Mucosa of descending colon (tissue), 3 donors: Measurements from ENCODE around the gene DPH1. TPM values are rescaled to one million over a fixed set of nuclear protein-coding genes. Genes with fewer than 3 reads are reported as not detected.

Source experiments
- ATAC-seq: fragments of 200-7000 bp; cut with Tn5 transposase; one replicate; pipeline ENCODE4 v1.9.1; 2020; ENCODE audit warnings: mild to moderate bottlenecking, moderate library complexity
- DNase-seq, 3 donors: peaks; one replicate each; pipeline ENCODE4 v3.0.0-alpha.2; 2020
- H3K36me3 ChIP-seq: fragments of 200-600 bp; one replicate; pipeline ENCODE4 v1.8.0; 2021; ENCODE audit warnings: low read depth, mild to moderate bottlenecking
- H3K4me1 ChIP-seq: fragments of 200-600 bp; one replicate; pipeline ENCODE4 v1.8.0; 2021; ENCODE audit warnings: low read depth, mild to moderate bottlenecking
- H3K4me3 ChIP-seq: fragments of 200-600 bp; one replicate; pipeline ENCODE4 v1.8.0; 2021; ENCODE audit warnings: mild to moderate bottlenecking
- H3K9me3 ChIP-seq: fragments of 200-600 bp; one replicate; pipeline ENCODE4 v1.8.0; 2021; ENCODE audit warnings: mild to moderate bottlenecking
- CTCF ChIP-seq: fragments of 200-600 bp; IDR thresholded peaks from one replicate; pipeline ENCODE4 v1.8.0; 2022; ENCODE audit warnings: antibody characterized with exemption, mild to moderate bottlenecking
- intact Hi-C, 2 donors: fragments of 100-400 bp; cut with DNase I in 1 of 2; cut with micrococcal nuclease in 1 of 2; formaldehyde crosslinking; loops; one replicate each; pipeline versions ENCODE4 v1.11.0 to v1.11.1; 2022; cut with DNase I, micrococcal nuclease
- total RNA-seq, 3 donors: library from RNA; stranded (reverse); fragmentation: NEBNext Ultra II Directional in 2 of 3; extraction: Animal tissue kit (Norgen Biotek cat#: 25700) in 2 of 3; gene quantifications; one replicate each; pipeline versions ENCODE4 v1.2.1 to v1.2.4, GENCODE V29; 2021 to 2023
- donor health status: DM: no; HTN: no; CAD: no; lungs with moderate emphysema.
- donor health status: DM: no; HTN: no; CAD: no.
- donor health status: DM: no; HTN: yes; CAD: no.

Gene DPH1
- total RNA-seq, 3 donors from 2014 or later, result 33.1 to 43.7 (median 42.2) TPM

- Histone ChIP-seq H3K9me3 (no peaks in the 10 kb centered on the region), H3K36me3 (no peaks in the 10 kb centered on the region), H3K4me3 (peak within 1 kb of the TSS; percentile 25), H3K4me1 (peaks cover 53% of the 10 kb centered on the region)
- ATAC-seq (peak; percentile 68), DNase-seq (peak; percentile 80 to 86 (median 85))
- intact Hi-C loops, result loop anchor here (5.0 to 10.0 kb wide), 2 partner anchors 188 to 230 kb away; no protein-coding TSS in a partner anchor
- TF ChIP-seq CTCF, result peak; percentile 93
Measured at GRCh38 chr17:2054512-2055291, 24.7 kb downstream of the DPH1 start, which contains the start of gene HIC1. Gene HIC1, plus strand, starts transcription at chr17:2055103. Its CDS starts 1,588 bp downstream, at chr17:2056691.

GRCh38 chr17:2055292-2056205 is 25.6 kb downstream of the DPH1 start:
- TF ChIP-seq CTCF, result no peak
- H3K36me3 ChIP-seq, result no peaks in the 10 kb centered on the region
- ATAC-seq (no peak), DNase-seq (peak; percentile 41 to 69 (median 62))
- H3K4me1 ChIP-seq, result peaks cover 52% of the 10 kb centered on the region
- peak overlapping the region; percentile 25 for H3K4me3 ChIP-seq
- no peaks in the 10 kb centered on the region for H3K9me3 ChIP-seq
- intact Hi-C loops, result loop anchor here (5.0 to 10.0 kb wide), 2 partner anchors 187 to 229 kb away; no protein-coding TSS in a partner anchor

- Histone ChIP-seq H3K4me3 (no peak overlapping the region), H3K4me1 (peaks cover 45% of the 10 kb centered on the region), H3K36me3 (no peaks in the 10 kb centered on the region), H3K9me3 (no peaks in the 10 kb centered on the region)
- ATAC-seq (peak; percentile 22), DNase-seq (peak in 2 of 3 donors; percentile 65 to 69)
- TF ChIP-seq CTCF, result no peak
- intact Hi-C loops, result loop anchor here (5.0 to 10.0 kb wide), 2 partner anchors 186 to 228 kb away; no protein-coding TSS in a partner anchor
Measured at GRCh38 chr17:2056206-2057174, 26.5 kb downstream of the DPH1 start.

GRCh38 chr17:2057175-2057759 is 27.3 kb downstream of the DPH1 start:
- no peaks in the 10 kb centered on the region for H3K36me3 ChIP-seq
- TF ChIP-seq CTCF, result no peak
- peaks cover 45% of the 10 kb centered on the region for H3K4me1 ChIP-seq
- DNase-seq, result no peak
- H3K4me3 ChIP-seq, result no peak overlapping the region
- intact Hi-C loops, result loop anchor here (5.0 to 10.0 kb wide), 2 partner anchors 185 to 228 kb away; no protein-coding TSS in a partner anchor
- ATAC-seq, result no peak
- H3K9me3 ChIP-seq, result no peaks in the 10 kb centered on the region
